Hematopoietic multipotent progenitor cell treated with erythropoietin and hydrocortisone succinate and interleukin-3 and kit ligand, for 15 days (in vitro differentiated cells): ENCODE data around the gene SPEM1.
A peak's percentile ranks its signal among the peaks of the same experiment; 100 is the strongest.

ENCODE experiments used
- DNase-seq: peaks from one replicate; pipeline ENCODE4 v3.0.0-alpha.2; 2015; ENCODE audit warnings: low spot score

The SPEM1 gene

GRCh38 chr17:7421186-7421585, 1.1 kb downstream of the SPEM1 start:
- DNase-seq, result no peak

- DNase-seq, result no peak
Measured at GRCh38 chr17:7423679-7424078, 3.6 kb downstream of the SPEM1 start.

- no peak for DNase-seq
Measured at GRCh38 chr17:7425316-7425715, 5.2 kb downstream of the SPEM1 start, which contains the start of gene SPEM2. Gene SPEM2 (plus strand): TSS chr17:7425616. CDS start chr17:7425689, 73 bp downstream.

- no peak for DNase-seq
Measured at GRCh38 chr17:7425756-7426155, 5.6 kb downstream of the SPEM1 start.

- no peak for DNase-seq
Measured at GRCh38 chr17:7426203-7426863, 6.2 kb downstream of the SPEM1 start.

- DNase-seq, result no peak
Measured at GRCh38 chr17:7426896-7427489, 6.9 kb downstream of the SPEM1 start.

- no peak for DNase-seq
Measured at GRCh38 chr17:7427549-7427948, 7.4 kb downstream of the SPEM1 start.

GRCh38 chr17:7428557-7428956, 8.4 kb downstream of the SPEM1 start, which contains the start of gene SPEM3:
Gene SPEM3 (plus strand): TSS chr17:7428857. CDS start chr17:7428903, 46 bp downstream.
- DNase-seq, result no peak

- no peak for DNase-seq
Measured at GRCh38 chr17:7429722-7430121, 9.6 kb downstream of the SPEM1 start.

- no peak for DNase-seq
Measured at GRCh38 chr17:7431231-7431630, 11.1 kb downstream of the SPEM1 start.

- no peak for DNase-seq
Measured at GRCh38 chr17:7432296-7432695, 12.2 kb downstream of the SPEM1 start.

GRCh38 chr17:7435676-7436555, 15.8 kb downstream of the SPEM1 start:
- peak; percentile 42 for DNase-seq

GRCh38 chr17:7436556-7437368, 16.6 kb downstream of the SPEM1 start:
- peak; percentile 84 for DNase-seq

- no peak for DNase-seq
Measured at GRCh38 chr17:7437369-7437863, 17.3 kb downstream of the SPEM1 start.

GRCh38 chr17:7437950-7438614, 18.0 kb downstream of the SPEM1 start:
- no peak for DNase-seq

- no peak for DNase-seq
Measured at GRCh38 chr17:7438656-7439460, 18.7 kb downstream of the SPEM1 start.

GRCh38 chr17:7439462-7440112, 19.5 kb downstream of the SPEM1 start, which contains the start of gene FGF11:
Gene FGF11 (plus strand): TSS chr17:7439512. CDS start chr17:7439621, 109 bp downstream.
- DNase-seq, result no peak

- DNase-seq, result no peak
Measured at GRCh38 chr17:7440113-7440833, 20.1 kb downstream of the SPEM1 start.

- DNase-seq, result no peak
Measured at GRCh38 chr17:7440834-7441195, 20.7 kb downstream of the SPEM1 start.
